GM18907 (cell line): ENCODE results near the gene MRPL46.
"Not testable (repeated sequence)": the region's sequence is repeated elsewhere in the genome, so short reads cannot be mapped to it uniquely, and the experiment has no call there.

ENCODE experiments used
- ATAC-seq: cut with Tn5 transposase; IDR thresholded peaks from one replicate; pipeline ENCODE4 v1.9.1; 2021; ENCODE audit warnings: mild to moderate bottlenecking, moderate library complexity; ENCODE audit not compliant: unreplicated experiment

Gene MRPL46

DNA sequence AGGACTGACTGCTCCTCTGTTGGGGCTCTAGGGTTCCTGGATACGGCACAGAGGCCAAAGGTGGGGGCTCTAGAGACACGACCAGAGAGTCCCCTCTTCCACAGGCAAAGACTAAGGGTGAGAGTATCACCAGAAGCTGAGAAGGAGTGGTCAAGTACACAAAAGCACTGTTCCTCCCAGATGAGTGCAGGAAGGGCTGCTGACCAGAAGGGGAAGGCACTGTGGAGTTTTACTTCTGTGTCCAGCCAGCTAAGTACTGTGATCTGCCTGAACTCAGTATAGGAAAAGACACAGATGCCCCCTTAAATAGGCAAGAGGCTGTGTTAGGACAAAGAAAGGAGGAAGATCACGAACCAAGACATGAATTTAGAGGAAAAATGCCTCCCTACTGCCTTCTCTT is 12.0 kb upstream of the MRPL46 start:
- ATAC-seq: no peak

DNA sequence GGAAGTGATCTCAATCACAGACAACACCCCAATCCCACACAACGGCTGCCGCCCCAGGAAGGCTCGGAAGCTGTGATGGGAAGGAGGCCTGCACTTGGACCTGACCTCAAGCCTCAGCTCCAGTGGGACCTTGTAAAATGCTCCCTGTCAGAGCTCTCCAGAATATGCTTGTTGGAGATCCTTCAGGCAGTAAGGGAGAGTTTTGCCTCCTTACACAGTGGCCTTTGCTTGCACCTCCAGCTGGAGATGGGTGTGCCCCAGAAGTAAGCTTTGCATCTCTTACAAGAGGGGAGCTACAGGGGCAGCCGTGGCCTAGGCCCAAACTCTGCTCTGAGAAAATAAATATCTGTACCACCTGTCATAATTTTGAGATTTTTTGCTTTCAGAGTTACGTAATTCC is 10.7 kb upstream of the MRPL46 start:
- ATAC-seq: no peak

DNA sequence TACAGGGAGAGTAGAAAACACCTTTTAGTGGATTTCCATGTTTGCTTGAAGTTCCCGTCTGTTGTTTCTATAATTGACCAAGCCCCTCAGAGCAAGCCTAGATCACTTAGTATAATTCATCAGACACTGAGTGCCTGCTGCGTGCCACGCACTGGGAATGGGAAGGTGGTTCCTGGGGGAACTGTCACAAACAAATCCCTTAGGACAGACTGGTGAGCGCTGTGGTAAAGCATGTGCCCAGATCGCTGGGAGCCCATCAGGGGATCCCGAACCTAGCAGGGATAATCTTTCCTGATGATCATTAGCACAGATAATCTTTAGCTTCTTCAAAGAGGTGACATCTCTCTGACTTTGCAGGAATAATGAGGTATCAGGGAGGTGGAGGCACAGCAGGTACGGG is 9.9 kb upstream of the MRPL46 start:
- ATAC-seq: no peak

DNA sequence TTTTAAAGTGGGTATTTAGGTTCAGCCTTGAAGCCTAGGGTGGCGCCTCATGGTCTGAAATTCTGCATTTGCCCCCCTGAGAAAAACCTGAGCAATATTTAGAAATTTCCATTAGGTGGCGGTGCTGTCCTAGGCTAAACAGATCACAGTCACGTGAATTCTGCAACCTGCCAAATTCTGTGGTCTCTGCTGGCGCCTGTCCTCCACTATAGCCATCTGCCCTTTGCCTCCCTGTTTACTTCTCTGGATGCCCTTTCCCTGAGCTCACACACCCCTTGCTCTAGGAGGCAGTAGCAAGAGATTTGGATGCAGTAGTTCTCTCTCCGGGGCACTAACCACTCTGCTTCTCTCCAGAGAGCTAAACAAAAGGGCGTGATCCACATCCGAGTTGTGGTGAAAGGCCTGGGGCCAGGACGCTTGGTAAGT is 9.5 kb upstream of the MRPL46 start:
- ATAC-seq: no peak

DNA sequence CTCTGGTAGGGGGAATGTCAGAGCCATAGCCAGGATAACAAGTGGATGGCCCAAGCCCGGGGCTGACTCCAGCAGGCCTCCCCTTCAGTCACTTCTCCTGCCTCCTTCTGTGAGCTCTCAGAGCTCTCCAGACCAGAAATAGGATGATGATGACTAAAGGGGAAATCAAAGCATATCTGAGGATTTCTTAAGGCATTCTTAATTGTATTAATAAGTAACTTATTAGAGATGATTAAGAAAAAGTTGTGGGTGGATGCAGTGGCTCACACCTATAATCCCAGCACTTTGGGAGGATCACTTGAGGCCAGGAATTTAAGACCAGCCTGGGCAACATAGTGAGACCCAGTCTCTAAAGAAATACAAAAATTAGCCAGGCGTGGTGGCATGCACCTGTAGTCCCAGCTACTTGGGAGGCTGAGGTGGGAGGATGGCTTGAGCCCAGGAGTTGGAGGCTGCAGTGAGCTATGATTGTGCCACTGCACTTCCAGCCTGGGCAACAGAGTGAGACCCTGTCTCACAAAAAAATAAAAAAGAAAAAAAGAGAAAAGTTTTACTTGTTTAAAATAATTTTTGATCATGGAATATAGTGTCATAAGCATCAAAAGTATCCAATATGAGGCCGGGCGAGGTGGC is 6.6 kb upstream of the MRPL46 start:
- ATAC-seq: not testable (repeated sequence)

DNA sequence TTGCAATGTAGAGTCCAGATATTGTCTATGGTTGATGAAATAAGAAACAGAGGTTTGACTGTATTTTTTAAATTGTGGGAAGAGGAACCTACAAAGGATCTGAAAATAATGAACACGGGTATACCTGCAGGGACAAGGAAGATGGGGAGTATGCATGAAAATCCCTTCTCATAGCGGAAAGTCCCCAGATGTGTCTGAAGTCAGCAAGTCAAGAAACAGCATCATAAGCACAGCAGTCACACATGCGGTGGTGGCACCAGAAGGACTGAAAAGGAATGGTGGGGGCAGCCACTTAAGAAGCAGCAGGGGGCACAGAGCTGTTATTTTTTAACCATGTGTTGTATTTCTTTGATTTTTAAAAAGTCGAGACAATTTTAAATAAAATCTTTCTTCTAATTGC is 5.0 kb upstream of the MRPL46 start:
- no peak for ATAC-seq

DNA sequence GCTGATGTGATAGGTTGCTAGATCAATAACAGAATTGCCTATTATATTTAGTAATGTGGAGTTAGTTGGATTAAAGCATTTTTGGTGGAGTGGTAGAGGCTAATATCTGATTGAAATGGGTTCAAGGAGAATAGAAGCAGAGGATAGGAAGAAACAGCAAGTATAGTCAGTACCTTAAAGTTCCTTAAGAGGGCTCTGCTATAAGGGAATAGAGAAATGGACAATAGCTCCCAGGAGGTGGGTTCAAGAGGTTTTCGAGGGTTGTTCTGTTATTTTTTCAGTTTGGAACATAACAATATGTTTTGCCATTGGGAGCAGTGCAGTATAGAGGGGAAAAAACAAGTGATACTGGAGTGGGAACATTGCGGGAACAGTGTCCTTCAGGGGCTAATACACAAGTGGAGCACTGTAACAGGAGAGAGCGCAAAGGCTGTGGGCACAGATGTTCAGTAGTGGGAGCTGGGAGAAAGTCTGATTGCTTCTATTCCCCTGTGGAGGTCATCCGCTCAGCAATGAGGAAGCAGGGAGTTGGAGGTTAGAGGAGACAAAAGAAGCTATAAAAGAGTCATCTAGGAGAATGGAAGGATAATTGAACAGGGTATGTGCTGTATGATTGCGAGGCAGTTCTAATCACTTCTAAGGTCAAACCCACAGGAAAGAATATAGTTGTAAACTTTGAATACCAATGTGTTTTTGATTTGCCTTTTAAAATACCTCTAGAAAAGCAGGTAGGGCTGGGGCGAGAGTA is 3.6 kb upstream of the MRPL46 start:
- no peak for ATAC-seq

DNA sequence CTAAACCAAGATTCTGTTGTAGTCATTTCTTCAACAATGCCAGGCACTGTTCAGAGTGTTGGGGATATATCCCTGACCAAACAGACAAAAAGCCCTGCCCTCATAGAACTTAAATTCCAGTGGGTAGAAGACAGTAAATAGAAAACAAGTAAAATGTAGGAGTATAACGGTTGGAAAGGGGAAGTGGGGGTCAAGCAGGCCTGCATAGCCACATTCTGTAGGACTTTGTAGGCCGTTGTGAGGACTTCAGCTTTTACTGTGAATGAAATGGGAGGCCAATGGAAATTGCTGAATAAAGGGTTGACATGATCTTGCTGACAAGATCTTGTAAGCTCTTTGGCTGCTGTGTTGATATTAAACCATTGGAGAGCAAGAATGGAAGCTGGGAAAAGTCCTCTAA is 2.1 kb upstream of the MRPL46 start:
- ATAC-seq: no peak

DNA sequence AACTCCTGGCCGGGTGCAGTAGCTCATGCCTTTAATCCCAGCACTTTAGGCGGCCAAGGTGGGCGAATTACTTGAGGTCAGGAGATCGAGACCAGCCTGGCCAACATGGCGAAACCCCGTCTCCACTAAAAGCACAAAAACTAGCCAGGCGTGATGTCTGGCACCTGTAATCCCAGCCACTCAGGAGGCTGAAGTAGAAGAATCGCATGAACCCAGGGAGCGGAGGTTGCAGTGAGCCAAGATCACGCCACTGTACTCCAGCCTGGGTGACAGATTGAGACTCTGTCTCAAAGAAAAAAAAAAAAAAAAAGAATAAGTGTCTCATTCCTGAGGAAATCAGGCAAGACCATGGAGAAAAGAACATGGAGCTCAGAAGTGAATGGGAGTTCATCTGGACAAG is 1.5 kb upstream of the MRPL46 start:
- ATAC-seq: not testable (repeated sequence)

DNA sequence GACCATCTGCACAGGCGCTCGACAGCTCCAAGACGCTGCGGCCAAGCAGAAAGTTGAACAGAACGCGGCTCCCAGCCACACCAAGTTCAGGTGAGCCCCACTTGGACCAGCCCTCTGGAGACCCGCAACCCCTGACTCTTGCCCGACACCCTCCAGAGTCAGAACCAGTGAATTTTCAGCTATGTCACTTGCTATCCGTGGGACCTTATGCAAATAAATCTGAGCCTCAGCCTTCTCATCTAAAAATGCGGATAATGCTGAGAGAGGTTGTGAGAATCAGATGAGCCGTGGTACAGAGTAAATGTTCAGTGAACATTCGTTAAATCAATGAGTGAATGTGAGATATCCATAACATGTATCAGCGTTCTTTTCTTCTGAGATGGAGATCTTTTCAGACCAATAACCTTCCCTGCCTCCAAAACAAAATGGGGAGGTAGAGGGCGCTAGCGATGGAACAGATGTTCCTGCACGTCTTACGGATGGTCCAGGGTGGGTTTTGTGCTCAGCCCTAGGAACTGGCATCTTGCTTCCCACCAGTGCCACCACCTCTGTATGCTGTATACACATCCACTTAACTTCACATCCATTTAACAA is 844 bp upstream of the MRPL46 start:
- no peak for ATAC-seq

DNA sequence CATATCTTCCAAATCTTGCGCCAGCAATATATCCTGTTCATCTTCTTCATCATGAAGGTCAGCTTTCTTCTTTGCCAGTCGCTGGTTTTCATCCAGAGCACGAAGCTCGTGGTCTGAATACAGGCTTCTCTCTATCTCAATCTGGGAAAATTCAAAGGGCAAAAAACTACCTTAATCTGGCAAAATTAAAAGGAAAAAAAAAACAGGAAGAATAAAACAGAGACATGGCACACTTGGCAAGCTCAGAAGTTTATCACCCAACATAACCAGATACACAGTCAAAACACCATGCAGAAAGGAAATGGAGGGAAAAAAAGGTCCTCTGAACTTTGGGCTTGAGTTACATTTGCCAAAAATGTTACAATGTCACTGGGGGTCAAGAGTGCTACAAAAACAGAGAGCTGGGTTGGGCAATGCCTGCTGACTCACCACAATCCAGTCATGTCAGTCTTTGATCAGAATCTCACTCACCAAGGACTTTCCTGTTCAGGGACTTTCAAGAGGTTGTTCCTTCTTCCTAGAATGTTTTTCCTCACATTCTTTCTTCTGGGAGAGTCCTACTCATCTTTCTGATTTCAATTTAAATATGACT is 1.5 kb downstream of the MRPL46 start:
- no peak for ATAC-seq

DNA sequence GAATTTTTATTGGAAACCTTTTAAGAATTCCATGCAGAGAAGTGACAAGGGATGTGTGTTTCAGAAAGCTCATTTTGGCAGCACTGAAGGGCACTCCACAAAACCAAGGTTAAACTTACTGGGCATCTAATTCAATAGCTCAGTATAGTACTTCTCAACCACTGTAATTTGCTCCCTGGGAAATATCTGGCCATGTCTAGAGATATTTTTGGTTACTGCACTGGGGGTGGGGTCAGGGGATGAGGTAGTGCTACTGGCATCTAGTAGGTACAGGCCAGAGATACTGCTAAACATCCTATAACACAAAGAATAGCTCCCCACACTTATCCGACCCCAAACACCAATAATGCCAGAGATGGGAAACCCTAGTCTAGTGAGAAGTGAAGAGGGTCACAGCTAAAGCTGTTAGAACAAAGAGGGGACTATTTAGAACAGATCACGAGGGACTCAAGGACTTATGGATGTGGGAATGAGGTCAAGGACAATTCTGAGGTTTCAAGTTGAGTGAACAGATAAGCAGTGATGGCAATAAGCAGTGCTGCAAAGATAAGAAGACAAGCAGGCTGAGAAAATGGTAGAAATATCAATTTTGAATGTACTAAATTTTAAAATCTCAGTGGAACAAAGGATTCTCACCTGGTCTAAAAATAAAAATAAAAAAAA is 3.2 kb downstream of the MRPL46 start:
- ATAC-seq: no peak

DNA sequence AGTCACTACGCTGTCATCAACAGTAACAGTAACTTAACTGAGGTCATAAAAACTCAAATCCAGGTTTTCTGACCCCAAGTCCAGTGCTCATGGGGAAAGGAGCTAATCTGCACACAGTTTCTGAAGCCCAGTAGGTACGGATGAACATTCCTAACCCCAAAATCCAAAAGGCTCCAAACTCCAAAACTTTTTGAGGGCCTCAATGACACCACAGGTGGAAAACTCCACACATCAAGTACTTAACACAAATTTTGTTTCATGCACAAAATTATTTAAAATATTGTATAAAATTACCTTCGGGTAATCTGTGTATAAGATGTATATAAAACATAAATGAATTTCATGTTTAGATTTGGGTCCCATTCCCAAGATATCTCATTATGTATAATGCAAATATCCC is 10.5 kb downstream of the MRPL46 start:
- ATAC-seq: no peak

DNA sequence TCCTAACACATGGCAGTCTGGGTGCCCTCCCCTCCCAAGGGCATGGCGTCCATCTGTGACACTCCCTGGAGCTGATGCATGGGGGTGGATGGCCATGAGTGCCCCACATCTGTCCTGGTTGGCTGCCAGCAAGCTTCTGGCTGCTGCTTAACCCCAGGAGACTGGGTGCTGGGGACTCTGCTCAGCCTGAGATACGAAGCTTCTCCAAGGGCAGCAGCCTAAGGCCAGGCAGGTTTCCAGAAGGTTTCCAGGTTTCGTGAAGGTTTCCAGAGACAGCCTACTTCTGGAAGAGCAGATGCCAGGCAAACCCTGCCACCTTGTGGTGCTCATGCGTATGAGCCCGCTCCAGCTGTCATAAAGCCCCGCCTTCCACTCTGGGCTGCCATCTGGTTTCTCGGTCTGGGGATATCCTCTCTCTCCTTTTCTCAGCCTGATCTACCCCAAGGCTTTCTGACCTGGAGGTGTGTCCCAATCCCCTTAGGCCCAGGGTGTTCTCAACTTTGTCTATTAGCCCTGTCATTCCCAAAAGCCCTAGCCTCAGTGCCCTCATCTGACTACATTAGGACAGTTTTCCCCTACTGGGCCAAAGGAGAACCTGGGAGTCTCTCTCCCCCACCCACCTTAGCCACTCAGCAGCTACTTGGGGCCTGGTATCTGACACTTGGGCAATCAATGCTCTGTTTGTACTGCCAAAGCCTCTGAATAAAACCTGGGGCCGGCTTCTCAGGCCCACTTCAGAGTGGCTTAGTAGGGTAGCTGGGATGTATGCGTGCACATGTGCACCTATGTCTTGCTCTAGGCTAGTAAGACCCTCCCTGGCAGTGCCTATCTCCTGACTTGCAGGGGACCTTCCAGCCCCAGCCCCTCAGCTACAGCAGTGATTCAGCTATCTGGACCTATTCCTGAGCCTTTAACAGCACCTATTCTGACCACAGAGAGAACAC is 12.0 kb downstream of the MRPL46 start:
- ATAC-seq: peak; percentile 92

DNA sequence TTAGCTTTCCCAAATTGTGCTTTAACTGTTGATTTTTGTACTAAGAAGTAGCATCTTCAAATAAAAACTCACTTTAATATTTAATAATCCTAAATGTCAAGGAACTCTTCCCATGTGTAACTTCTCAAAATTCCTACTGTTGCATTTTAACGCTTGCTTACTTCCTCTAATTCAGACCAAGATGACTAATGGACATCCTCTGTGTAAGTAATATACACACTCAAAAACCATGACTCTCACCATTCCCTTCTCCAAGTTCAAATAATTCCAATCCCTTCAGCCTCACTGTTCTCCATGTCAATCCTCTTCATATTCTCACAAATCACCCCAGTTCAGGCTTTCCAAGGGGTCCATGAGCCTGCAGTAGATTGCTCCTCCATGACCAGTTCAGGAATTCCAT is 13.0 kb downstream of the MRPL46 start:
- ATAC-seq: no peak

DNA sequence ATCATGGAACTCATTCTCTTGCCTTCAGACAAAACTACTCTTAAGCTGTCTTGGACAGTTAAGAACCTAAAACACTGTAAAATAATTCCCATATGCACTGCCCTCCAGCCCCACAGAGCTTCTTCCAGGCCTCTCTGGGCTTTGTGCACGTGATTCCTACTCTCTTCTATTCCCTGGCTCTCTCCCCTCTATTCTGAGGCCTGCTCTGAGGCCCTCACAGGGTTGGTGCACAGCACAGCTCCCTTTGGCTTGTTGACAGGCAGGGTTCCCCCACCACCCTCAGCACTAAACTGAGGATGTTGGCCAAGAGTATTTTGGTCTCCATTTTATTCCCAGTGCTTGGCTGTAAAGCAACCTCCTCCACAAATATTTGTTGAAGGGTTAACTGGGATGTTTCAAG is 13.5 kb downstream of the MRPL46 start:
- ATAC-seq: no peak

DNA sequence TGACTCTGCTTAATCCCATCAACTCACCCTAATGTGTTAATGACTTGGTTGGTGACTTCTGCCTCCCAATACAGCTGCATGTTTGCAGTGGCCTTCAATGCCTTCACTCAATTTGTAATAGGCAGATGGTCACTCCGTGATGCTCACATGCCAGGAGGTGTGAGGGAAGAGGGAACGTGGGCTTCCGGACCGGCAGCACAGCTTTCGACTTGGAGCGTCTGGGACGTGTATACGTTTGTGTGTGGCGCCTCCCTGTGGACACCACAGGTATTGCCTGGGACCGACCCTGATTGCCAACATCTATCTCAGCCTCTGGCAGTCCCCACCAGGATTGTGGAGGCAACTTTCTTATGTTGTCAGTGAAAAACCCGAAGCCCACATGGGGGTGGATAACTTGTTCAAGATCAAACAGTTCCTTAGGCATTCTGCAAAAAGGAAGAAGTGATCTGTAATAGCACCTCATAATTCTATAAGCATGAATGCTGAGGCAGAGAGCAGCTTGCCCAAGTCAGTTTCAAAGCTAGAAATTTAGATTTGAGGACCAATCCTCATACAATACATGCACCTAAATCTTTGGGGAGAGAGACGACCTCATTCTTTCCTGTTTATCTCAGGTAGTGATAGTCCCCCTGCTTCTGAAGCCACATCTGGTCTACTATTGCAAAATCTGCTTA is 16.9 kb downstream of the MRPL46 start:
- ATAC-seq: no peak

DNA sequence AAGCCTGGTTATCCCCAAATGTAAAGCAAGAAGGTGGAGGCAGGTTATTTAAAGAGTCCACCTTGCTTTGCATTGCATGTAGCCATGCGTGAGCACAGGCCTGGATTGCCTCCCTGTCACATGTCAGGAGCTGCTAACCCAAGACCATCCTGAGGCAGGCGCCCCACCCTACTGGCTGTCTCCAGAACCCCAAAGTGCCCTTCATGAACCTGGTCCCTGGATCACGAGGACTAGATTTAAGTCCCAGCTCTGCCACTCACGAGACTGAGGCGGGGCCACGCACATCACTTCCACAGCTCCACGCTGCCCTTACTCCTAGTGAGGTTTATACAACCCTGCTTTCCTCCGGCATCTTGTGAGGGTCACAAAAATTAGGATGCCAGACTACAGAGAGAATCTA is 17.6 kb downstream of the MRPL46 start:
- no peak for ATAC-seq

DNA sequence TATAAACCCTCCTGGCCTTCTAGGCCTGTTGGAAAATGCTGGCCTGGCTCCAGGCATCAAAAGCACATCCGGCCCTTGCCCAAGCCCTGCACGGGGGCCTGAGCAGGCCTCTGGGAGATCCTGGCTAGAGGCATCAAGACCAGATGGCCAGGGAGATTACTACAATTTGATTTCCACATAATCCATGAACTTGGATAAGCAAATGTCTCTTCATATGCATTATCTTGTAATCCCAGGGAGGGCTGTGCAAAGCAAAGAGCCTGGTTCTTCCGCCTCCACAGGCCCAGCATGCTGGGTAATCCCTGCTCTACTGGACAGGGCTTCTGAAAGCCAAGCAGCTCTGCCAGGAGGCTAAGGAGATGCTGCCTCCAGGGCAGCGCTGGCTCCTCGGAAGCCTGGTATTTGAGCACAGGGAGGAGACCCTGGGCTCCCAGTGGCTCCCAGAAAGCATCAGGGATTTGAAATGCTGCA is 18.2 kb downstream of the MRPL46 start:
- ATAC-seq: no peak

DNA sequence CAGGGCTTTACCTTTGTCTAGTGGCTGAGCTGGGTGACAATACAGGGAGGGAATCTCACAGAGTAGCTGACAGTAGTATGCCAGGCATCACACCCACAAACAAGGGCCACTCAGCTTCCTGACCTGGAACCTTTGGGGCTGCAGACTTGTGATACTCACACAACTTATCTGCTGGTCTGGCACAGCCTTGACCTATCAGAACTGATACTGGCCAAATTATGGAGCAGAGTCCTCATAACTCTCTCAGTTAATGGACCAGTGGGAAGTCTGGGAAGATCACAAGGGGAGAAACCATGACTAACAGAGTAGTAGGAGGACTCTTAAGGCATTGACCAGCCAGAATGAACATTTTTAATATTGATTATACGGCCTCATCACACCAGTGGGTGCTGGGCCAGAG is 19.4 kb downstream of the MRPL46 start:
- ATAC-seq: no peak
